Nephron (organoid): ENCODE measurements around the gene NBEAL2.

ENCODE experiments used
- H3K27ac Mint-ChIP-seq, 3 experiments: 2 replicates each; pipeline ENCODE4 v1.8.0; 2020; ENCODE audit warnings: mixed read lengths in 3 of 3, mild to moderate bottlenecking in 2 of 3, moderate library complexity in 1 of 3
- H3K27me3 Mint-ChIP-seq: 2 replicates; pipeline ENCODE4 v1.8.0; 2021; ENCODE audit warnings: low read depth, mild to moderate bottlenecking, moderate library complexity, mixed read lengths
- H3K36me3 Mint-ChIP-seq: 2 replicates; pipeline ENCODE4 v1.8.0; 2020; ENCODE audit warnings: low read depth, mixed read lengths
- H3K4me1 Mint-ChIP-seq: 2 replicates; pipeline ENCODE4 v1.8.0; 2020; ENCODE audit warnings: mixed read lengths
- H3K4me3 Mint-ChIP-seq, 3 experiments: 2 replicates each; pipeline ENCODE4 v1.8.0; 2020; ENCODE audit warnings: mild to moderate bottlenecking in 3 of 3, mixed read lengths in 3 of 3, moderate library complexity in 2 of 3
- H3K9me3 Mint-ChIP-seq: 2 replicates; pipeline ENCODE4 v1.8.0; 2020; ENCODE audit warnings: mixed read lengths
- TF ChIP-seq, protein P1 (sequence below), 3 experiments: fragments of 200-600 bp; sonication (generic); IDR thresholded peaks; one replicate each; pipeline ENCODE4 v1.5.0; 2021; ENCODE audit warnings: antibody characterized with exemption in 3 of 3; ENCODE audit not compliant: unreplicated experiment in 3 of 3

NBEAL2 gene

DNA sequence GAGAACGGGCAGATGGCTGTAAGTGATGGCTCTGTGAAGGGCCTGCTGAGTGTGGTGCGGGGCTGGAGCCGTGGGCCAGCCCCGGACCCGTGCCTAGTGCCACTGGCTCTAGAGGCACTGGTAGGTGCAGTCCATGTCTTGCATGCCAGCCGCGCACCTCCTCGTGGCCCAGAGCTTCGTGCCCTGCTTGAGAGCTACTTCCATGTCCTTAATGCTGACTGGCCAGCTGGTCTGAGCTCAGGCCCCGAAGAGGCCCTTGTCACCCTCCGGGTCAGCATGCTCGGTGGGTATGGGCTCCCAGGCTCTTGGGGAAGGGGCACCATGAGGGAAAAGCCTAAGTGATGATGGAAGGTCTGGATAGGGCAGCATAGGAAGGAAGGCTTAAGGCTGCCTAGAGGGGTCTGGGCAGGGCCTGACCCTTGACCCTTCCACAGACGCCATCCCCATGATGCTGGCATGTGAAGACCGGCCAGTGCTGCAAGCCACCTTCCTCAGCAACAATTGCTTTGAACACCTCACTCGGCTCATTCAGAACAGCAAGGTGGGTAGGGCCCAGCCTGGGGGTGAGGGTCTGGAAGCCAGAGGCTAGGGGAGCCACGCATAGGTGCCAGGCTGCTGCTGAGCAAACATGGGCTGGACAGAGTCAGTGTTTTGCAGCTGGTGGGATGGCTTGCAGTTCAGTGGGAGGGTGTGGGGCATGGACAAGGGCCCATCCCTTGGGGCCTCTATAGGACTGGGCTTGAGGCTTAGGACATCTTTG is 12.1 kb downstream of the NBEAL2 start:
- H3K4me1 Mint-ChIP-seq: peaks cover under 1% of the 10 kb centered on the region
- no peaks in the 10 kb centered on the region for H3K36me3 Mint-ChIP-seq
- peaks cover 5% of the 10 kb centered on the region for H3K27me3 Mint-ChIP-seq

DNA sequence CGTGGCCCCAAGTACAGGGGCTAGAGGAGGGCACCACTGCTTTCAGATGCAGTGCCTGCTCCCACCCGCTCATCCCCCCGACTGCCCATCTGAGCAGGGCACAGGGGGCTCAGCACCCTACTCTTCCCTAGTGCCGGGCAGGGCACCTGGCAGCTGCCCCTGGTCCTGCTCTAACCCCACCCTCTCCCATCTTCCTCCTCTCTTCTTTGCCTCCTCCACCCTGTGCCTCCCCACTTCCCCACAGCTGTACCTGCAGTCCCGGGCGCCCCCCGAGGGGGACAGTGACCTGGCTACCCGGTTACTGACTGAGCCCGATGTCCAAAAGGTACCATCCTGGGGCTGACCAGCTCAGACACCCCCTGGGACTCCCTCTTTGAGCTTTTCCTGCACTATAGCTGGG is 12.8 kb downstream of the NBEAL2 start:
- Mint-ChIP-seq H3K4me3 (no peak overlapping the region), H3K36me3 (no peaks in the 10 kb centered on the region), H3K27me3 (peaks cover 5% of the 10 kb centered on the region), H3K27ac (no peak overlapping the region), H3K9me3 (no peaks in the 10 kb centered on the region), H3K4me1 (no peaks in the 10 kb centered on the region)
- TF ChIP-seq, protein P1, sequence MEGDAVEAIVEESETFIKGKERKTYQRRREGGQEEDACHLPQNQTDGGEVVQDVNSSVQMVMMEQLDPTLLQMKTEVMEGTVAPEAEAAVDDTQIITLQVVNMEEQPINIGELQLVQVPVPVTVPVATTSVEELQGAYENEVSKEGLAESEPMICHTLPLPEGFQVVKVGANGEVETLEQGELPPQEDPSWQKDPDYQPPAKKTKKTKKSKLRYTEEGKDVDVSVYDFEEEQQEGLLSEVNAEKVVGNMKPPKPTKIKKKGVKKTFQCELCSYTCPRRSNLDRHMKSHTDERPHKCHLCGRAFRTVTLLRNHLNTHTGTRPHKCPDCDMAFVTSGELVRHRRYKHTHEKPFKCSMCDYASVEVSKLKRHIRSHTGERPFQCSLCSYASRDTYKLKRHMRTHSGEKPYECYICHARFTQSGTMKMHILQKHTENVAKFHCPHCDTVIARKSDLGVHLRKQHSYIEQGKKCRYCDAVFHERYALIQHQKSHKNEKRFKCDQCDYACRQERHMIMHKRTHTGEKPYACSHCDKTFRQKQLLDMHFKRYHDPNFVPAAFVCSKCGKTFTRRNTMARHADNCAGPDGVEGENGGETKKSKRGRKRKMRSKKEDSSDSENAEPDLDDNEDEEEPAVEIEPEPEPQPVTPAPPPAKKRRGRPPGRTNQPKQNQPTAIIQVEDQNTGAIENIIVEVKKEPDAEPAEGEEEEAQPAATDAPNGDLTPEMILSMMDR (IDR thresholded peaks at IDR 0.05; ENCODE audit: unreplicated experiment in 3 of 3): no peak

More for the DNA sequence above, 12.1 kb downstream of the NBEAL2 start:
- H3K4me3 Mint-ChIP-seq: no peak overlapping the region
- TF ChIP-seq, protein P1 (IDR thresholded peaks at IDR 0.05; ENCODE audit: unreplicated experiment in 3 of 3): no peak
- H3K27ac Mint-ChIP-seq: no peak overlapping the region
- H3K9me3 Mint-ChIP-seq: no peaks in the 10 kb centered on the region

DNA sequence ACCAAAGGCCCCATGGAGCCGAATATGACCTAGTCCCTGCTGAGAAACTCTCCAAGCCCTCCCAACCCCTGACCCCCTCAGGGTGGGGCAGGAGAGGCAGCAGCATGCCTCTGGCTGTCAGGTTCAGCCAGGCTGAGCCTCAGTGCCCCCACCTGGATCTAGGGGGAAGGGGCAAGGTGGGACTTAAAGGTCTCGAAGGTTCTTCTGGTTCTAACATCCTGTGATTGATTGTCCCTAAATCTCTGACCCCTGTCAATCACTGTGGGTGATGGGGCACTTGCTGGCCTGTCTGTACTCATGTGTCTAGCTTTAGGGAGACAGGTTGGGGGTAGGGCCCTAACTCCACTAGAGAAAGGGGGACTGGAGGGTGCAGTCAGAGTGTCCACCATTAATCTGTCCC is 13.8 kb downstream of the NBEAL2 start:
- TF ChIP-seq, protein P1 (IDR thresholded peaks at IDR 0.05; ENCODE audit: unreplicated experiment in 3 of 3): no peak
- H3K36me3 Mint-ChIP-seq: no peaks in the 10 kb centered on the region
- H3K4me1 Mint-ChIP-seq: no peaks in the 10 kb centered on the region
- peaks cover 5% of the 10 kb centered on the region for H3K27me3 Mint-ChIP-seq
- no peak overlapping the region for H3K27ac Mint-ChIP-seq
- H3K9me3 Mint-ChIP-seq: no peaks in the 10 kb centered on the region
- no peak overlapping the region for H3K4me3 Mint-ChIP-seq

DNA sequence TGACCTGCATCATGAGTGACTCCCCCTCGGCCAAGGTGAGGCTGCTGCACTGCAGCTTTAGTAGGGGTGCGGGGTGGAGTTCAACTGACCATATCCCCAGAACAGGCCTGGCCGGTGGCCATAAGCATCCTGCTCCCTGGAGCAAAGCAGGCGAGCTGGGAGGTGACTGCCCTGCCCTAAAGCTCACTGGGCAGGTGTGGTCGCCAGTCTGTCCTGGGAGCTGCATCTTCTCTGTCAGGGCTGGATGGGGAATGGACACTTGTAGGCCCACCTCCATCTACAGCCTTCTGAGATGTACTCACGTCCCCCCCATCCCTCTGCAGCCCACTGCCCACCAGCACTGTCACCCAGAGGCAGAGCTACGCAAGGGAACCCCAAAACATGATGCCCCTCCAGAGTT is 14.5 kb downstream of the NBEAL2 start:
- H3K27ac Mint-ChIP-seq: no peak overlapping the region
- H3K4me1 Mint-ChIP-seq: no peaks in the 10 kb centered on the region
- no peaks in the 10 kb centered on the region for H3K9me3 Mint-ChIP-seq
- H3K4me3 Mint-ChIP-seq: no peak overlapping the region
- TF ChIP-seq, protein P1 (IDR thresholded peaks at IDR 0.05; ENCODE audit: unreplicated experiment in 3 of 3): no peak
- H3K27me3 Mint-ChIP-seq: peaks cover 5% of the 10 kb centered on the region
- H3K36me3 Mint-ChIP-seq: no peaks in the 10 kb centered on the region

DNA sequence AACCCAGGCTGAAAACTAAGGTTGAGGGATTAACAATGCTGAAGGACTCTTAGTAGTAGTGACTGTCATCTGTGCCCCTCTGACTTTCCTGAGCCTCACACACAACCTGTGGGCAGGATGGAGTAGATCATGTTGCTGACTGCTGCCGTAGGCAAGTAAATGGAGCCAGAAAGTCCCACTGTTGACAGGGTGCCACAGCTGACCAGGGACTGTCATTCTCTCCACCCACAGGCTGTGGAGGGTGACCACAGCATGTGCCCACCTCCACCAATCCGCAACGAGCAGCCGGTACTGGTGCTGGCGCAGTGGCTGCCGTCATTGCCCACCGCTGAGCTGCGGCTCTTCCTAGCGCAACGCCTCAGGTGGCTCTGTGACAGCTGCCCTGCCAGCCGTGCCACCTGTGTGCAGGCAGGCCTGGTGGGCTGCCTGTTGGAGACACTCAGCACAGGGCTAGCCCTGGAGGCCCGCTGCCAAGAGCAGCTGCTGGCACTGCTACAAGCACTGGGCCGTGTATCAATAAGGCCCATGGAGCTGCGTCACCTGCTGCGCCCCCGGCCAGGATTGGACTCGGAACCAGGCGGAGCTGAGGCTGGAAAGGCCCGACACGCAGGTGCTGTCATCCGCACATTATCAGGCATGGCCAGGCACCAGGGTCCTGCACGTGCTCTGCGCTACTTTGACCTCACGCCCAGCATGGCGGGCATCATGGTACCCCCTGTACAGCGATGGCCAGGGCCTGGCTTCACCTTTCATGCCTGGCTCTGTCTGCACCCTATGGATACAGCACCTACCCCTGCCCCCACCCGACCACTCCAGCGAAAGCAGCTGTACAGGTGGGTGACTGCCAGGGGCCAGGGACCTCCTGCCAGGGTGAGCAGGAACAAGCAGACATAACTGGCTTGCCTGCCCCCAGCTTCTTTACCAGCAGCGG is 15.6 kb downstream of the NBEAL2 start:
- Mint-ChIP-seq H3K36me3 (no peaks in the 10 kb centered on the region), H3K4me1 (no peaks in the 10 kb centered on the region), H3K27ac (no peak overlapping the region), H3K4me3 (no peak overlapping the region), H3K27me3 (peaks cover 5% of the 10 kb centered on the region), H3K9me3 (no peaks in the 10 kb centered on the region)
- TF ChIP-seq, protein P1 (IDR thresholded peaks at IDR 0.05; ENCODE audit: unreplicated experiment in 3 of 3): no peak
